GM18520 (cell line): Measurements from ENCODE around the gene PHF21B.

Experiments
- ATAC-seq: cut with Tn5 transposase; IDR thresholded peaks from one replicate; pipeline ENCODE4 v1.9.1; 2021; ENCODE audit not compliant: unreplicated experiment

Gene PHF21B

DNA sequence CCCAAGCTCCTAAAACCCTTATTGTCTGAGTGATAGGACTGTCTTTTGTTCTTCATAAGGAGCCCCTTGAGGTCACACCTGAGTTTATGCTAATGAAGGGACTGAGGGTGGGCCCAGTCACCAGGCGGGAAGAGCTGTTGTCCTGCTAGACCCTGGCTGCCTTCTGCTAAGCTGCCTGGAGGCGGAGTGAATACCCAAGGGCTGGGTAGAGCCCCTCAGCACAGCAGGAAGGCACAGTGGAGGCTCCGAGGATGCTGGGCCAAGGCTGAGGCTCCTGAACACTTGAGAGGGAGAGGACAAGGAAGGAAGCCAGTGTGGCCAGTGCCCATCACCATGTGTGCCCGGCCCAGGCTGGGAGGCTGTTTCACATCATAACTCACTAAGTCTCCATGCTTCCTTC, 4.8 kb upstream of the PHF21B start:
- ATAC-seq: no peak

DNA sequence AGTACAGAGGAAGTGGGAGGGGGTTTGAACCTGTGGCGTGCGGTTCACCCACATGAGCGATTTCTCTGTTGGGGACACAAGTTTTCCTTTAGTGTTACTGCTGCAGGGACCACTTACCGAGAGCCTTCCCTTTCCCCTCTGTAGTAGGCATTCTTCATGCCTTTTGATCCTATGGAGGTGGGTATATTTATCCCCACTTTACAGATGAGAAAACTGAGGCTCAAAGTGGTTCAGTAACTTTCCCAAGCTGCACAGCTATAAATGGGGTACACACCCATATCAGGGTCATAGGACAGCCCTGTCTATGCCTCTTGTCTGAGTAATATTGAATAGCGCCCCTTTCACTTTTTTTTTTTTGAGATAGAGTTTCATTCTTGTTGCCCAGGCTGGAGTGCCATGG, 3.3 kb upstream of the PHF21B start:
- ATAC-seq: no peak

DNA sequence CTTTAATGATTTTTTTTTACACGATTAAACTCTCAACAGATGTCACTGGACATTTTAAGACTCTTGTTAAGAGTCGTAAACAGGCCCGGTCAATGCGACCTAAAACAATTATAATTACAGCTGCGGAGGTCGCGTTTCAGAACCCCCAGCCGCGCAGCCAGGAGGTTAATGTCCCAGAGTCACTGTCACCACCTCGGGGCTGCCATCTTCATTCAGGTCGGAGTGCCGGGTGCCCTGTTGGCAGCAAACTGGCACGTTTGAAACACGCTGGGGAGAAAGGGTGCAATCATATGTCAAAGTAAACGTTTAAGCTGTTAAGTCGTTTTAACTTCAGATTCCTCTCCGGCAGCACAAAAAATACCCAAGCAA, 711 bp upstream of the PHF21B start:
- ATAC-seq: no peak

DNA sequence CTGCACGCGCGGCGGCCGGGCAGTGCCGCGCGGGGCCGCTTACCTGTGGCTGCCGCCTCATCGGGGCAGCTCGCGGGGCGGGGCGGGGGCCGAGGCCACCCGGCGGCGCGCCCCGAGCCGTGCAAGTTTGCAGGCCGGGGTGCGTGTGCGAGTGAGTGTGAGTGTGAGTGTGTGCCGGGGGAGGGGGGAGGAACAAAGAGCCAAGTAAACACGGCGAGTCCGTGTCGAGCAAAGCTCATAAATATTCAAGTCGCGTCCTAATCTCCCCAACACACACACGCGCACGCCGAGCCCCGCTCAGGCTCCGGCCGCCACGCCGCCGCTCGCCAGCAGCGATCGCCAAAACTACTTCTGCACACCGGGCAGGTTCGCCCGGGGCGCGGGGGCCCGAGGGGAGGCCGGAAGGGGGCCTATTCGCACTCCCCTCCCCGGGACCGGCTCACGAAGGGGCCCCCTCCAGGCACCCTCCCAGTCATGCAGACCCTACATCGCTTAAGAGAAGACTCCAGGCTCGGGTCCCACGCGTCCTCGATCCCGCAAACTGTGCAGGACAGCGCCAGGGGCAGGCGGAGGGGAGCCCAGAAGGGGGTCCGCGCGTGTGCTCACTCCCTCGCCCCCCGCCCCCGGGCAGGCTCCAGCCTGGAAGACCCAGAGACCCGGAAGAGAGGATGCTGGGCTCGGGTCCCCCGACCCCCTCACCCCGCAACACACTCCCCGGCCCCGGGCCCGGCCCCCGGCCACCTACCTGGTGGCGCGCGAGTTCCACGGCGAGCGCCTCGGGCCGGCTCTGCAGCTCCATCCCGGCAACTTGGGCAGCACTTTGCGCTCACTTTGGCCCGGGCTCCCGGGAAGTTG, 827 bp downstream of the PHF21B start:
- ATAC-seq: no peak

DNA sequence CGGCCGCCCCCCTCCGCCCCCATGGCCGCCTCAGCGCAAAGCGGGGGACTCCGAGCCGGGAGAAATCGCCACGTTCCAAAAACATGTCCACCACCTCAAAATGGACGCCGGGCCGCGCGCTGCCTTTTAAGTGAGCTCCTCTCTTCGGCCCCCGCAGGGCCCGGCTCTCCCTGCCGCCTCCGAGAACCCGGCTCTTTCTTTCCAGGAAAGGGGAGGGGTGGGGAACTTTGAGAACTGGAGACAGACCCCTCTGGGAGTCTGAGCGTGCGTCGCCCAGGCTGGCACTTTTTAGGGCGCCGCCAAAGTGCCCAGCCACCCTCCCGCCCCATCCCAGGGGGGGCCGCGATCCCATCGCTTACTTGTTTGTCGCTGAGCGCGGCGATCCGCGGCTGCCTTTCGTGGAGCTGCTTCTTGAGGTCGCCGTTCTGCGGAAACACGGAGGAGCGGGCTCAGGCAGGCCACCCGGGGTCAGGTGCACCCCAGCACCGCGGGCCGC, 1.6 kb downstream of the PHF21B start:
- no peak for ATAC-seq

DNA sequence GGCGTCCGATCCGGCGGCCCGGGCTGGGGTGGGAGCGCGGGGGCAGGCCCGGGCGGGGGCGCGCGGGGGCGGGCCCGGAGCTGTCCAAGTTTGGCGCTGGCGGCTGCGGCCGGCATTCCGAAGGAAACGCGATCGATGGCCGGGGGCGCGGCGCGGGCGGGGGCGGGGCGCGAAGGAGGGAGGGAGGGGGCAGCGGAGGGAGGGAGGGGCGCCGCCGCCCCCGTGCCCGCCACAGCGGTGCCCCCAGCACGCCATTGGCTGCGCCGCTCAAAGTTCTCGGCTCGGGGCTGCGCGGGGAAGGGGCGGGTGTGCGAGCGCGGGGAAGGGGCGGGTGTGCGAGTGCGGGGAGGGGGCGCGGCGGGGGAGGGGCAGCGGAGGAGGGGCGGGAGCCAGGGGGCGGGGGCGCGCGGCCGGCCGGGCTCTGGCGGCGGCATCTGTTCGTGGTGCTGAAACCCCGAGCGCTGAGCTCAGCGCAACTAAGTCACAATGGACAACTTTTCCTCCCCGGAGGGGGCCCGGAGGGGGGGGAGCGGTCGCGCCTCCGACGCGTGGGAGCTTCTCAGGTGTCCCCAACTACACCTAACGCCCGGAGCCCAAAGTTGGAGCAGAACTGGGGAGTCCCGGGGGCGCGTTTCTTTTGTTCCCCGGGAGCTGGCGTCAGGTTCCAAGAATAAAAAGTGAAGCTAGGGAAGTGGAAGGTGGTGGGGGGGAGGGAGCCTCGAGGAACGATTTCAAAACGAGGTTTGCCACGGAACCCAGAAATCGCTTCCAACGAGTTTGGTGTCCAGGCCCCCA, 2.2 kb downstream of the PHF21B start:
- ATAC-seq: no peak

DNA sequence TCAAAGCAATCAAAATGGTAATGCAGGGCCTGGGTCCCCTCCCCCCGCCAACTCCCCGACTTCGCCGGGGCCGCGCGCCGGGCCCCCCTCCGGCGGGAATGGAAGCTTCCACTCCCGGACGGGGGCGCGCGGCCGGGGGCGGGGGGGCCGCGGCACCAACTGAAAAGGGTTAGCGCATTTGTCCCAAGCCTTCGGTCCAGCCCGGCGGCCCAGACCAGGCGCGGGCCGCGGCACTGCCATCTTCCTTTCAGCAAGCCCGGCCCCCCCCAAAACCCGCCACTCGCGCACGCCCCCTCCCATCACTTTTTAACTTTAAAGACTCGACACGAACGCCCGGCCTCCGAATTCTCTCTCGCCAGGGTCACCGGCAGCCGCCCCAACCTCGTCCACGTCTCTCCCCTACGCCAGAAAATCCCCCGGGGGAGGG, 2.8 kb downstream of the PHF21B start:
- ATAC-seq: no peak

DNA sequence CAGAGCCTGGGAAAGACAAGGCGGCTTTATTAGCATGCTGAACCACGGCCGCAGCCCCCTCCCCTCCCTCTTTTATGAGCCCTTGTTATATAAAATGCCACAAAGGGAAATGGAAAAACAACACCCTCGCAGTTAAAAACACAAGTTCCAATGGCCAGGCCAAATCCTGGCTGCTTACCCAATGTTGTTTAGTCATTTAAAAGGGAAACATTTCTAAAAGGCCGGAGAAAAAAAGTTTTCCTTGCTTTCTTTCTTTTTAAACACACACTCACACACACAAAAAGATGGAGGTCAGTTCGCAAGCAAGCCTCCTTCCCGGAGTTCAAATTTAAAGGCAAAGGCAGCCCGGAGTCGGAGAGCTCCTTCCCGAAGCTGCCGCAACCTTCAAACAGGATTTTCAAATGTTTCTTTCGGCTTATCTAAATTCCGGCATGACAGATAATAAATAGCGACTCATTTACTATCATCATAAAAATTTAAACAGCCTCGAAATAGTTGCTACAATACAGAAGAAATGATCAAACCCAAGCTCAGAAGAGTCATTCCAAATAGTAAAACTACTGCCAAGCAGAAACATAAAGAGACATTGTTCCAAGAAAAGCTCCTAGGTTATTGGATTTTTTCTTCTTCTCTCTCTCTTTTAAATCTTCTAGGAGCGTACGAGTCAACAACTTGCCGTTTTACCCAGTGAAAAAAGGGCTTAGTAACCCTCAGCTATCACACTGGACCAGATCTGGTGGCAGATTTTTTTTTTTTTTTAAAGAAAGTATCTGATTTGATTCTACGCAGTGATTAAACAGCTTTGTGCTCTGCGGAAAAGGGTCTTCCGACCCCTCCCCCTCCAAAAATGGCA, 3.5 kb downstream of the PHF21B start:
- ATAC-seq: no peak

DNA sequence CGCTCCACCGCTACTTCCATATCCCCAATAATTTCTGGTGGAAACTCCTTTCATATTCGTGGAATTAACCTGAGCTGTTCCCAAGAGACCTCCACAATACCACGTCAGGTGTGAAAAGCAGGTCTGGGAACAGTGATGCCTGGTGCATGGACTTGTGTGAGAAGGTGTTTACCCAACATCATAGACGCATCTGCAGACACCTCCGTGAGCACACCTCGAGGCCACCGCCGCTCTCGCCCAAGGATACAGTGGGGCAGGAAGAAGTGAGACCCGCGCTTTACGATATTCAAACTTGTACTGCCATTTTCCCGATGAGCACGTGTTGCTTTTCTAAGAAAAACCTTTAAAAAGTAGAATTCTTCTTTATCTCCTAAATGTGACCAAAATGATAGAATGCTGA, 8.2 kb downstream of the PHF21B start:
- no peak for ATAC-seq

DNA sequence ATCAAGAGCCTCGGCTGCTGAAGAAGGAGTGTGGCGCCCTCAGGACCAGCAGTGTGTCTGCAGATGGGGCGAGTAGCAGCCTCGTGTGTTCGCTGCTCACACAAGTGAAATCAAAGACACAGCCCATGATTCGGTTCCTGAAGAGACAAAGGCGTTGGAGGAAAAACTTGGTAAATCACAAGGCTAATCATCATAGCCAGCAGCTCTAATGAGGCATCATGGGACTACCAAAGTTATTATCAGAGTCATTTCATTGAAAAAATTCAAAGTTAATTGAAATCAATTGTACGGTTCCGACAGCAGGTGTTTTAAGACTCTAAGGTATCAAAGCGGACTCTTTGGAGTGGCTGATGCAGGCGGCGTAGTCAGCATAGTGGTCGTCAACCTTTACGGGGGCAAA, 9.5 kb downstream of the PHF21B start:
- no peak for ATAC-seq

DNA sequence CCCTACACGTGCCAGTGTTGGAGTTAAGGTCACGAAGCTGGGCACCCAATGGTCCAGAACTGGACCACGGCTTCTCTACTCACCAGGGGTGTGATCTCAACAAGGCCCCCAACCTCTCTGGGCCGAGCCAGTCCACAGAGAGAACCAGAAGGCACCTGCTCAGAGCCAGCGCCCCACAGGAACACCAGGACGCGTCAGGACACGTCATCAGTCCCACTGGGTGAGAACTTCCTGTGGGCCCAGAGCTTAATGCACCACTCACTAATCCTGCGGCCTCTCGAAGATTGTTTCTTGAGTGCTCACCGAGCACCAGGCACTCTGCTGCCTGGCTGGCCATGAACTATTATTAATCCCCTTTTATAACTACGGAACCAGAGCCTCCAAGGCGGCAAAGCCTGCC, 10.1 kb downstream of the PHF21B start:
- ATAC-seq: no peak

DNA sequence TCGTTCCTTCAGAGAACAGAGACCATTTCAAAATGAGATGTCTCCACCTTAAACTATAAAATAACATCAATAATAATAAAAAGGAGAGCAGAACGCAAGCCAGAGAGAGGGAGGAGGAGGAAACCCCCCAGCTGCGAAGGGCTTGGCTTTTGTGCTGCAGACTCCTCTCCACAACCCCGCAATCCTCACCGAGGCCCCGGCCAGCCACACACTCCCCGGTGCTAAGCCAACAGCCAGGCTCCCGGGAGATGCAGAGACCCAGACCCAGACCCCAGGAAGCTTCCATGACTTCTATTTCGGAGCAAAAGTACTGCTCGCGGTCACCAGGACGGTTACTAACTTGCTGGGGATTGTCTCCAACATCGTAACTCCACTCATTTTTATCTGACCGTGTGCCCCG, 10.6 kb downstream of the PHF21B start:
- no peak for ATAC-seq

DNA sequence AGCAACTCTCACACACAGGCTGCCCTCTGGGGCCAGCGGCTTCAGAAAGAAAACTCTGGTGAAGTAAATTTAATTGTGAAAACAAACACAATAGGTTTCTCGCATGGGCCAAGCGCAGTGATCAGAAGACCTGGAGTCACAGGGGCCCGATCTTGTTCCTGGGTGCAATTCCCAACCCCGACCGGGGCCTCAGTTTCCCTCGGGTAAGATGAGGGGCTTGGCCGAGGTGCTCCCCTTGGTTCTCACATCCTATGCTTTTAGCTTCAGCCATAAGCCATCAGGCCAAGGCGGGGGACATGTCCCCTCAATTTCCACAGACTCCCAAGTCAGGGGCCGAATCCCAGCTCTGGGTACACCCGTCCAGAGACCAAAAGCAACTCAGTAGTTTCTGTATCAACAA, 11.5 kb downstream of the PHF21B start:
- ATAC-seq: no peak

DNA sequence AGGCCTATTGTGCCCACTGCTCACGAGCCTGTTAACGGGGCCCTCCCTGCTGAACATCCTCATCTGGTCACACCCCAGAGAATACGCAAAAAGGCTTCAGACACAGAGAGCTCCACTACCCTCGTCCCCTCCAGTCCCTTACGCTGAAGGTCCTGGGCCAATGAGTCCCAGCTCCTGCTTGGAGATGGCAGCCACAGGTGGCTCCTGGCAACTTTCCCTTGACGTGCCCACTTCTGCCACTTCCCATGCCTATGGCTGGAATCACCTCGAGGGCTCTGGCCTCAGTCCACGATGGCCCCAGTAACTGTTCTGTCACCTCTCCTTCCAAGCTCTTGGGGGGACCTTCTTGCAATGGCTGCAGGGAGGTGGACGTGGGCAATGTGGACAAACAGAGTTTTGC, 12.7 kb downstream of the PHF21B start:
- no peak for ATAC-seq

DNA sequence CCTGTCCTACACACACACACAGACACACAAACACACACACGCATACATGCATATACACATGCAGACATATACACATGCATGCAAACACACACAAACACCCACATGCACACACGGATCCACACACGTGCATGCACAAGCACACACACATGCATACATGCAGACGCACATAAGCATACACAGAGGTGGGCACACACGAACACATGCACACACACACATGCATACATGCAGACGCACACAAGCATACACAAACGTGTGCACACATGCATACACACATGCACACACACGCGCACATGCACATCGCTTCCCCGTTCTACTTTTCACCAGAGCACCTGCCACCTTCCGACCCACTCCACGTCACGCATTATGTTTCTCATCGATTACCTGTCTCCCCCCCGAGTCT, 13.2 kb downstream of the PHF21B start:
- no peak for ATAC-seq

DNA sequence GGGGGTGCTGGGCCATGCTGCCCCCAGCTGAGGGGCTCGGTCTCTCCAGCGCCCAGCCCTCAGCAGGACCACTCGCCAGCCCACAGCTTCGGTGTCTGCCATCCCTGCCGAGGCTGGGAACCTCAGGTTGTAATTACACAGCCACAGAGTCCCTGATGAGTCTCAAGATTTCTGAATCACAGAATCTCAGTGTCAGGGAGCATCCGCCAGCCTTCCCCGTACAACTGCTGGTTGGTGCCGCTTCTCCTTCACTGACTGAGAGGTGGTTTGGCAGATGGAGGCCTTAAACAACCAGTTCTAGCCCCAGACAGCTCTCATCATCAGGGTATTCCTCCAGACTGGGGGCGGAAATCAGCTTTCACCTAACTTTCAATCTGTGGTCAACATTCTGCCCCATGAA, 13.7 kb downstream of the PHF21B start:
- ATAC-seq: no peak

DNA sequence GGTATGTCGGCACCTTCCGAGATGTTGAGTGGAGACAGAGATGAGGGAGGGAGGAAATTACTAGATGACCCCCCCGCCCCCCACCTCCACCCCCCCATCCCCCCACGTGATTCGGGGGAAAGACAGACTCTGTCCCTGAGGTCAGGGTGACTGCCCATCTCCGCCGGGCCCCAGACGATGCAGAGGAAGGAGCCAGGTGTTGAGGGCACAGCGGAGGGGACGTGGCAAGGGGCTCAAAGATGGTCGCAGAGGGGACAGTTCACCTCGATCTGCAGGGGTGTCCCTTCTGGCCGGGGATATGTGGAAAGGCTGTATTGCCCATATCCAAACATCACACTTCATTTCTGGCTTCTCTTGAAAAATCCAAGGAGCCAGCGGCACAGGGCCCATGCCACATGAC, 14.1 kb downstream of the PHF21B start:
- no peak for ATAC-seq

DNA sequence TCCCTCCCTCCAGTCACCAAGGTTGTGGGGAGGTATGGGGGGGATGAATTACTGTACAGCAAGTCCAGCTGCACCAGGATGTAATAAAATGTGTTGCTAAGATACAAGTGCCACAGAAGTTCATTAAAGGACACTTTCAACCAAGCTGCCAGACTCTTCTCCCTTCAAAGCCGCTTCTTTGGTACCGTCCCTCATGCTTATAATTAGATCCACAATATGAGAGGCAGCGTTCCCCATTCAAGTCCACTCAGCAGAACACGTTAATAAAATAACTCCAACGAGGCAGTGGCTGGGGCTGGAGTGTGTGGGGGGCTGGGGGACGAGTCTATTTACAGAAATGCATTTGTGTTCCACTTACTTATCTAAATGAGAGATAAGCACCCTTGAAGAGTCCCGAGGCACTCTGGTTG, 14.7 kb downstream of the PHF21B start:
- no peak for ATAC-seq

DNA sequence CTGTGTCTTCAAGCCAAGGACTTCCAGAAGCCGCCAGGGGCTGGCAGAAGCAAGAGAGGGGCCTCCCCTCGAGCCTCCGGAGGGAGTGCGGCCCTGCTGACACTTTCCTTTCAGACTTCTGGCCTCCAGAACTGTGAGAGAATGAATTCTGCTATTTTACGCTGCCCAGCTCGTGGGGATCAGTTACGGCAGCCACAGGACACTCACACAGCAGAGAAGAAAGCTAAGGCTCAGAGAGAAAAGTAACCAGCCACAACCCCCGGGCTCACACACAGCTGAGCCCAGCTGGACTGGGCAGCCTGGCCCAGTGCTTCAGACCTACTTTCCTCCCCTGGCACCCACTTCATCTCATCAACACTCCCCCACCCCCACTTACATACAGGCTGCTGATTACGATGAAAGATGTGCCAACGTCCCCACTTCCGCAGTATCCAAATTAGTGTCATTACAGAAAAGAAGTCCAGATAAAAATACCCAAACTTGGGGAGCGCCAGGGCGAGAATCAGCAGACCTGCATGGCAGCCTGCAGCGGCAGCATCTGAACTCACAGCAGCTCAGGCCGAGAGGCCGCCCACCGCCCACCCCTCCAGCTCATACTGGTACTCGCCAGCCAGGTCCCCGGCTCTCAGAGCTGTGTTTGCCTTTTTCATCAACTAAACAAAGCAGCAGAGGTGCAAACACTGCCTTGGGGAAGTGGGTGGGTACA, 15.3 kb downstream of the PHF21B start:
- ATAC-seq: no peak

DNA sequence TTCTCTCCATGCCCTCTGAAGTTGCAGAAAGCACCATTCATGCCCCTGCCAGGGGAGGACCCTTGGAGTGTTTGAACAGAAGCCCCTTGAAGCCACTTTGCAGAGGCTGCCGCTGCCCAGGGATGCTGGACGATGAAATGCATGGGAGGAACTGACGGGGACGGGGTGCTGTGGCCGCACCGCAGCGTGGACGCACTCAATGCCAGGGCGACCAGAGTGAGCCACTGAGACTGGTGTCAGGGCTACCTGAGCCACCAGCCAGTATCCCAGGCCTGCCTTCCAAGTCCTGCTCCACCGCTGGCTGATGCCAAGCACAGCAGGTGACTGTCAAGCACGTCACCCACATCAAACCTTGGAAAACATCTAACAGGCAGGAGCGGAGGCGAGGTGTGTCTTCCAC, 17.6 kb downstream of the PHF21B start:
- no peak for ATAC-seq

DNA sequence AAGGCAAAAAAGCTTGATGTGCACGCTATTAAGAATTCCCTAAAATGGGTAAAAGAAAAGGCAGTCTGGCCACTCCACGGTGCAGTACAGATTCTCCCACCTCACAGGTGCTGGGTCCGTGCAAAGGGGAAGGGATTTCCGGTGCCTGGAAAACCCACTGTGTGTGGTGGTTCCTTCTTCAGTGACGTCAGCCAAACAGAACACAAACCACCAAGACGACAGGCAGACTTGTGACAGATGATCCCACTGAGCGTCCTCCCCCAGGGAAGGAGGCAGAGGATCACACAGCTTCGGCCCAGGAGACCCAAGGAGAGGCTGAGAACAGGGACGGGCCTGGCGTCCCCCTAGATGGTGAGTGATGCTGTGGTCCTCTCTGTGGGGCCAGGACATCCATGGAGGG, 18.6 kb downstream of the PHF21B start:
- ATAC-seq: no peak
